Activated CD4-positive, alpha-beta T cell treated with anti-CD3 and anti-CD28 coated beads for 36 hours (primary cell): Measurements from ENCODE around the gene PFN4. TPM values are rescaled to one million over a fixed set of nuclear protein-coding genes. Genes with fewer than 3 reads are reported as not detected.
"Not testable (repeated sequence)": the region's sequence is repeated elsewhere in the genome, so short reads cannot be mapped to it uniquely, and the experiment has no call there.

Experiments used
- ATAC-seq: fragments of 200-7000 bp; cut with Tn5 transposase; one replicate; pipeline ENCODE4 v1.10.0; 2021; ENCODE audit warnings: mild to moderate bottlenecking, moderate library complexity
- CTCF ChIA-PET: fragments of 350-600 bp; sonication (Branson Sonifier 250); formaldehyde crosslinking; loops from one replicate; lab custom pipeline; 2021; ENCODE audit warnings: antibody characterized with exemption; lab: Charles Lee
- POLR2A ChIA-PET: fragments of 350-600 bp; sonication (Branson Sonifier 250); formaldehyde crosslinking; loops from one replicate; lab custom pipeline; 2021; ENCODE audit warnings: antibody characterized with exemption, inconsistent platforms; lab: Charles Lee
- DNase-seq: peaks from one replicate; pipeline ENCODE4 v3.0.0-alpha.2; 2020
- H3K27ac Mint-ChIP-seq: one replicate; pipeline ENCODE4 v1.8.0; 2021; ENCODE audit warnings: mixed read lengths
- H3K27me3 Mint-ChIP-seq: one replicate; pipeline ENCODE4 v1.8.0; 2021; ENCODE audit warnings: mixed read lengths
- H3K36me3 Mint-ChIP-seq: one replicate; pipeline ENCODE4 v1.8.0; 2021; ENCODE audit warnings: low read depth, mixed read lengths
- H3K4me1 Mint-ChIP-seq: one replicate; pipeline ENCODE4 v1.8.0; 2021; ENCODE audit warnings: mixed read lengths
- H3K4me3 Mint-ChIP-seq: one replicate; pipeline ENCODE4 v1.8.0; 2021; ENCODE audit warnings: mild to moderate bottlenecking, moderate library complexity, mixed read lengths
- H3K9me3 Mint-ChIP-seq: one replicate; pipeline ENCODE4 v1.8.0; 2021; ENCODE audit warnings: low read depth, mixed read lengths
- intact Hi-C, 2 experiments: fragments of 100-400 bp; cut with DNase I in 1 of 2; cut with micrococcal nuclease in 1 of 2; formaldehyde crosslinking; loops; one replicate each; pipeline versions ENCODE4 v1.14.2 to v1.15.1; 2022 to 2024; cut with DNase I, micrococcal nuclease
- total RNA-seq, 2 experiments: library from RNA; stranded (reverse); gene quantifications; one replicate each; pipeline ENCODE4 v1.2.3, GENCODE V29; 2021

PFN4 gene
- total RNA-seq, 2 experiments from 2014 or later = 0.30 TPM; not detected in 1

GRCh38 chr2:24100732-24101131, 22.4 kb downstream of the PFN4 start:
- intact Hi-C loops, H3K4me3 Mint-ChIP-seq, H3K27me3 Mint-ChIP-seq, H3K27ac Mint-ChIP-seq, POLR2A ChIA-PET, DNase-seq, H3K9me3 Mint-ChIP-seq, CTCF ChIA-PET, ATAC-seq, H3K4me1 Mint-ChIP-seq: not testable (repeated sequence)
- H3K36me3 Mint-ChIP-seq = peaks cover 20% of the 10 kb centered on the region

- intact Hi-C loops, H3K27me3 Mint-ChIP-seq, H3K4me1 Mint-ChIP-seq, H3K27ac Mint-ChIP-seq, H3K9me3 Mint-ChIP-seq, POLR2A ChIA-PET, H3K4me3 Mint-ChIP-seq, ATAC-seq, DNase-seq: not testable (repeated sequence)
- H3K36me3 Mint-ChIP-seq = peaks cover 30% of the 10 kb centered on the region
- CTCF ChIA-PET = interaction anchor here (1.5 kb wide), 1 partner anchor 11 kb away, joined by 6 read pairs; the partner anchor contains the start of gene TP53I3
Observed at GRCh38 chr2:24095171-24095677, 27.9 kb downstream of the PFN4 start.

- H3K9me3 Mint-ChIP-seq, H3K27me3 Mint-ChIP-seq, H3K4me3 Mint-ChIP-seq, intact Hi-C loops, DNase-seq, ATAC-seq, H3K4me1 Mint-ChIP-seq, H3K27ac Mint-ChIP-seq: not testable (repeated sequence)
- ChIA-PET CTCF (interaction anchor here (0.5 kb wide), 1 partner anchor 487 kb away, joined by 3 read pairs; no protein-coding TSS in a partner anchor), POLR2A (interaction anchor here (0.6 kb wide), 1 partner anchor 10 kb away, joined by 3 read pairs; no protein-coding TSS in a partner anchor)
- H3K36me3 Mint-ChIP-seq = peaks cover 31% of the 10 kb centered on the region
Observed at GRCh38 chr2:24093270-24093669, 29.9 kb downstream of the PFN4 start.

- no peak overlapping the region for H3K4me3 Mint-ChIP-seq
- CTCF ChIA-PET = interaction anchor here (0.7 to 1.1 kb wide), 2 partner anchors 10 to 197 kb away, joined by 3 to 5 read pairs; no protein-coding TSS in a partner anchor
Observed at GRCh38 chr2:24088821-24089359, 34.2 kb downstream of the PFN4 start.

GRCh38 chr2:24087032-24087431, 36.1 kb downstream of the PFN4 start:
- Mint-ChIP-seq H3K27me3 (no peaks in the 10 kb centered on the region), H3K9me3 (no peaks in the 10 kb centered on the region), H3K36me3 (peaks cover 7% of the 10 kb centered on the region), H3K4me1 (peaks cover 13% of the 10 kb centered on the region), H3K4me3 (no peak overlapping the region), H3K27ac (no peak overlapping the region)
- intact Hi-C loops = no loop called here
- DNase-seq (no peak), ATAC-seq (no peak)
- ChIA-PET POLR2A (no interaction called here), CTCF (interaction anchor here (0.6 kb wide), 1 partner anchor 10 kb away, joined by 3 read pairs; no protein-coding TSS in a partner anchor)

More at GRCh38 chr2:24088821-24089359, 34.2 kb downstream of the PFN4 start:
- peaks cover 8% of the 10 kb centered on the region for H3K4me1 Mint-ChIP-seq
- H3K27me3 Mint-ChIP-seq = no peaks in the 10 kb centered on the region
- no peak for ATAC-seq
- peaks cover 3% of the 10 kb centered on the region for H3K9me3 Mint-ChIP-seq
- H3K27ac Mint-ChIP-seq = no peak overlapping the region
- POLR2A ChIA-PET = no interaction called here
- DNase-seq = no peak
- H3K36me3 Mint-ChIP-seq = peaks cover 9% of the 10 kb centered on the region
- intact Hi-C loops = no loop called here

GRCh38 chr2:24086241-24086640, 36.9 kb downstream of the PFN4 start:
- no peak for DNase-seq
- Mint-ChIP-seq H3K9me3 (no peaks in the 10 kb centered on the region), H3K27ac (no peak overlapping the region), H3K36me3 (peaks cover 8% of the 10 kb centered on the region), H3K27me3 (no peaks in the 10 kb centered on the region), H3K4me1 (peaks cover 13% of the 10 kb centered on the region), H3K4me3 (no peak overlapping the region)
- POLR2A ChIA-PET = no interaction called here
- CTCF ChIA-PET = no interaction called here
- intact Hi-C loops = no loop called here
- ATAC-seq = no peak

GRCh38 chr2:24085200-24085489, 38.0 kb downstream of the PFN4 start:
- H3K4me3 Mint-ChIP-seq = peak overlapping the region; percentile 79
- peaks cover 13% of the 10 kb centered on the region for H3K4me1 Mint-ChIP-seq
- CTCF ChIA-PET = interaction anchor here (0.7 to 3.3 kb wide), 19 partner anchors 12 to 265 kb away, joined by 3 to 34 read pairs (median 6); partner anchors contain the start of genes ATAD2B, FAM228B, FKBP1B and PFN4
- no peak overlapping the region for H3K27ac Mint-ChIP-seq
- H3K36me3 Mint-ChIP-seq = peaks cover 6% of the 10 kb centered on the region
- DNase-seq (no peak), ATAC-seq (no peak)
- H3K9me3 Mint-ChIP-seq = no peaks in the 10 kb centered on the region
- no peaks in the 10 kb centered on the region for H3K27me3 Mint-ChIP-seq
- POLR2A ChIA-PET = interaction anchor here (1.4 kb wide), 1 partner anchor 9 kb away, joined by 6 read pairs; the partner anchor contains the start of gene SF3B6
- intact Hi-C loops = loop anchor here (2.0 kb wide), 2 partner anchors 38 to 158 kb away; partner anchors contain the start of genes ATAD2B (in 1 of the 2) and WDCP (in 1 of the 2)

- H3K27me3 Mint-ChIP-seq = no peaks in the 10 kb centered on the region
- H3K36me3 Mint-ChIP-seq = peaks cover 6% of the 10 kb centered on the region
- ChIA-PET CTCF (interaction anchor here (0.5 to 3.3 kb wide), 41 partner anchors 9 to 712 kb away, joined by 3 to 35 read pairs (median 4); partner anchors contain the start of genes ATAD2B, FAM228B, FKBP1B and PFN4), POLR2A (interaction anchor here (0.5 to 1.4 kb wide), 5 partner anchors 8 to 260 kb away, joined by 3 to 6 read pairs (median 5); partner anchors contain the start of genes ATAD2B, SF3B6 and WDCP)
- DNase-seq = peak; percentile 91
- peak; percentile 96 for ATAC-seq
- peaks cover 13% of the 10 kb centered on the region for H3K4me1 Mint-ChIP-seq
- H3K27ac Mint-ChIP-seq = peak within 1 kb of the TSS; percentile 82
- intact Hi-C loops = loop anchor here (1.0 to 5.0 kb wide), 9 partner anchors 8 to 260 kb away; partner anchors contain the start of genes ATAD2B (in 2 of the 2), SF3B6 (in 1 of the 2) and WDCP (in 1 of the 2)
- H3K9me3 Mint-ChIP-seq = no peaks in the 10 kb centered on the region
- peak within 1 kb of the TSS; percentile 79 for H3K4me3 Mint-ChIP-seq
Observed at GRCh38 chr2:24084386-24085199, 38.5 kb downstream of the PFN4 start, which contains the start of gene TP53I3. TP53I3 (minus strand) TSS chr2:24084834; CDS start chr2:24084326, 508 bp downstream.

- H3K27ac Mint-ChIP-seq = peak overlapping the region; percentile 82
- peaks cover 3% of the 10 kb centered on the region for H3K36me3 Mint-ChIP-seq
- H3K27me3 Mint-ChIP-seq = no peaks in the 10 kb centered on the region
- ATAC-seq (peak; percentile 72), DNase-seq (peak; percentile 69)
- ChIA-PET POLR2A (interaction anchor here (0.5 to 1.4 kb wide), 5 partner anchors 8 to 259 kb away, joined by 3 to 6 read pairs (median 5); partner anchors contain the start of genes ATAD2B, SF3B6 and WDCP), CTCF (interaction anchor here (0.6 to 3.3 kb wide), 33 partner anchors 8 to 713 kb away, joined by 3 to 35 read pairs (median 4); partner anchors contain the start of genes ATAD2B, FAM228B, FKBP1B and PFN4)
- peak overlapping the region; percentile 79 for H3K4me3 Mint-ChIP-seq
- H3K4me1 Mint-ChIP-seq = peaks cover 13% of the 10 kb centered on the region
- no peaks in the 10 kb centered on the region for H3K9me3 Mint-ChIP-seq
- intact Hi-C loops = loop anchor here (1.0 to 5.0 kb wide), 9 partner anchors 7 to 259 kb away; partner anchors contain the start of genes ATAD2B (in 2 of the 2), SF3B6 (in 1 of the 2) and WDCP (in 1 of the 2)
Observed at GRCh38 chr2:24083567-24084385, 39.4 kb downstream of the PFN4 start.
